ENCODE data around the gene ADK.
"Not testable (repeated sequence)": the region's sequence is repeated elsewhere in the genome, so short reads cannot be mapped to it uniquely, and the experiment has no call there.

ADK gene

GRCh38 chr10:74491014-74491413 lies 340.0 kb downstream of the ADK start:
- H3K4me1 Mint-ChIP-seq, result no peaks in the 10 kb centered on the region
- no peaks in the 10 kb centered on the region for H3K36me3 Mint-ChIP-seq
- no peak overlapping the region for H3K27ac Mint-ChIP-seq
- no peak overlapping the region for H3K4me3 Mint-ChIP-seq
- ATAC-seq (no peak), DNase-seq (ENCODE audit: low spot score in 2 of 2) (no peak)
- H3K9me3 Mint-ChIP-seq, result no peaks in the 10 kb centered on the region

GRCh38 chr10:74496276-74496675 lies 345.3 kb downstream of the ADK start:
- not testable (repeated sequence) for H3K27ac Mint-ChIP-seq; H3K9me3 Mint-ChIP-seq; H3K36me3 Mint-ChIP-seq; ATAC-seq; H3K4me1 Mint-ChIP-seq; H3K4me3 Mint-ChIP-seq; DNase-seq (ENCODE audit: low spot score in 2 of 2)

GRCh38 chr10:74498664-74499063 lies 347.6 kb downstream of the ADK start:
- DNase-seq (ENCODE audit: low spot score in 2 of 2); H3K9me3 Mint-ChIP-seq; H3K4me3 Mint-ChIP-seq; H3K36me3 Mint-ChIP-seq; H3K27ac Mint-ChIP-seq; ATAC-seq: not testable (repeated sequence)
- H3K4me1 Mint-ChIP-seq, result peaks cover 18% of the 10 kb centered on the region

GRCh38 chr10:74500026-74500704 lies 349.1 kb downstream of the ADK start:
- Mint-ChIP-seq H3K27ac (no peak overlapping the region), H3K4me1 (peaks cover 23% of the 10 kb centered on the region), H3K36me3 (peaks cover 1% of the 10 kb centered on the region), H3K4me3 (no peak overlapping the region), H3K9me3 (peaks cover 3% of the 10 kb centered on the region)
- ATAC-seq, result peak; percentile 91
- DNase-seq (ENCODE audit: low spot score in 2 of 2), result no peak

- ATAC-seq (no peak), DNase-seq (ENCODE audit: low spot score in 2 of 2) (no peak)
- H3K9me3 Mint-ChIP-seq, result peaks cover 7% of the 10 kb centered on the region
- no peak overlapping the region for H3K27ac Mint-ChIP-seq
- H3K4me1 Mint-ChIP-seq, result peaks cover 23% of the 10 kb centered on the region
- H3K4me3 Mint-ChIP-seq, result no peak overlapping the region
- peaks cover 7% of the 10 kb centered on the region for H3K36me3 Mint-ChIP-seq
These were observed 349.8 kb downstream of the ADK start for GRCh38 chr10:74500816-74501215.

- DNase-seq (ENCODE audit: low spot score in 2 of 2) (no peak), ATAC-seq (peak; percentile 60)
- Mint-ChIP-seq H3K9me3 (peaks cover 3% of the 10 kb centered on the region), H3K4me3 (no peak overlapping the region), H3K36me3 (peaks cover 21% of the 10 kb centered on the region), H3K27ac (no peak overlapping the region), H3K4me1 (peaks cover 23% of the 10 kb centered on the region)
These were observed 352.1 kb downstream of the ADK start for GRCh38 chr10:74502963-74503608.

- ATAC-seq, result no peak
- H3K4me3 Mint-ChIP-seq, result no peak overlapping the region
These were observed 356.9 kb downstream of the ADK start for GRCh38 chr10:74507951-74508350.

GRCh38 chr10:74510594-74510993 lies 359.6 kb downstream of the ADK start:
- H3K27ac Mint-ChIP-seq, result no peak overlapping the region

More at GRCh38 chr10:74507951-74508350, 356.9 kb downstream of the ADK start:
- peaks cover 15% of the 10 kb centered on the region for H3K9me3 Mint-ChIP-seq
- peaks cover 21% of the 10 kb centered on the region for H3K36me3 Mint-ChIP-seq
- peaks cover 11% of the 10 kb centered on the region for H3K4me1 Mint-ChIP-seq
- no peak overlapping the region for H3K27ac Mint-ChIP-seq
- no peak for DNase-seq (ENCODE audit: low spot score in 2 of 2)

GRCh38 chr10:74511051-74511450 lies 360.0 kb downstream of the ADK start:
- ATAC-seq, result no peak
- H3K9me3 Mint-ChIP-seq, result peaks cover 28% of the 10 kb centered on the region

More at GRCh38 chr10:74510594-74510993, 359.6 kb downstream of the ADK start:
- H3K4me1 Mint-ChIP-seq, result no peaks in the 10 kb centered on the region
- peaks cover 28% of the 10 kb centered on the region for H3K9me3 Mint-ChIP-seq
- ATAC-seq (no peak), DNase-seq (ENCODE audit: low spot score in 2 of 2) (no peak)
- H3K4me3 Mint-ChIP-seq, result no peak overlapping the region
- peaks cover 24% of the 10 kb centered on the region for H3K36me3 Mint-ChIP-seq

GRCh38 chr10:74514322-74514721 lies 363.3 kb downstream of the ADK start:
- Mint-ChIP-seq H3K4me1 (peaks cover 12% of the 10 kb centered on the region), H3K9me3 (peaks cover 28% of the 10 kb centered on the region), H3K4me3 (no peak overlapping the region), H3K27ac (no peak overlapping the region), H3K36me3 (peaks cover 8% of the 10 kb centered on the region)
- ATAC-seq (no peak), DNase-seq (ENCODE audit: low spot score in 2 of 2) (no peak)

More at GRCh38 chr10:74511051-74511450, 360.0 kb downstream of the ADK start:
- H3K36me3 Mint-ChIP-seq, result peaks cover 21% of the 10 kb centered on the region
- no peak for DNase-seq (ENCODE audit: low spot score in 2 of 2)
- no peak overlapping the region for H3K4me3 Mint-ChIP-seq
- no peak overlapping the region for H3K27ac Mint-ChIP-seq
- H3K4me1 Mint-ChIP-seq, result peaks cover 2% of the 10 kb centered on the region

- Mint-ChIP-seq H3K36me3 (peaks cover 8% of the 10 kb centered on the region), H3K27ac (no peak overlapping the region), H3K4me3 (no peak overlapping the region), H3K9me3 (peaks cover 16% of the 10 kb centered on the region), H3K4me1 (peaks cover 12% of the 10 kb centered on the region)
- DNase-seq (ENCODE audit: low spot score in 2 of 2) (no peak), ATAC-seq (no peak)
These were observed 367.0 kb downstream of the ADK start for GRCh38 chr10:74518061-74518460.

GRCh38 chr10:74521526-74521925 lies 370.5 kb downstream of the ADK start:
- no peak overlapping the region for H3K27ac Mint-ChIP-seq
- DNase-seq (ENCODE audit: low spot score in 2 of 2) (no peak), ATAC-seq (no peak)
- H3K9me3 Mint-ChIP-seq, result no peaks in the 10 kb centered on the region
- H3K4me3 Mint-ChIP-seq, result no peak overlapping the region
- peaks cover 5% of the 10 kb centered on the region for H3K4me1 Mint-ChIP-seq
- H3K36me3 Mint-ChIP-seq, result peaks cover 6% of the 10 kb centered on the region

GRCh38 chr10:74523199-74523598 lies 372.2 kb downstream of the ADK start:
- Mint-ChIP-seq H3K4me3 (no peak overlapping the region), H3K9me3 (no peaks in the 10 kb centered on the region), H3K27ac (no peak overlapping the region), H3K4me1 (no peaks in the 10 kb centered on the region), H3K36me3 (peaks cover 23% of the 10 kb centered on the region)
- DNase-seq (ENCODE audit: low spot score in 2 of 2) (no peak), ATAC-seq (no peak)

GRCh38 chr10:74525885-74526284 lies 374.9 kb downstream of the ADK start:
- no peaks in the 10 kb centered on the region for H3K9me3 Mint-ChIP-seq
- ATAC-seq, result no peak
- DNase-seq (ENCODE audit: low spot score in 2 of 2), result no peak
- H3K27ac Mint-ChIP-seq, result no peak overlapping the region
- peaks cover 24% of the 10 kb centered on the region for H3K36me3 Mint-ChIP-seq
- no peak overlapping the region for H3K4me3 Mint-ChIP-seq
- no peaks in the 10 kb centered on the region for H3K4me1 Mint-ChIP-seq

GRCh38 chr10:74527611-74528010 lies 376.6 kb downstream of the ADK start:
- not testable (repeated sequence) for H3K4me1 Mint-ChIP-seq; DNase-seq (ENCODE audit: low spot score in 2 of 2); H3K9me3 Mint-ChIP-seq; H3K27ac Mint-ChIP-seq; H3K4me3 Mint-ChIP-seq; ATAC-seq
- H3K36me3 Mint-ChIP-seq, result peaks cover 24% of the 10 kb centered on the region

GRCh38 chr10:74529205-74529604 lies 378.2 kb downstream of the ADK start:
- DNase-seq (ENCODE audit: low spot score in 2 of 2) (no peak), ATAC-seq (no peak)
- Mint-ChIP-seq H3K4me3 (no peak overlapping the region), H3K9me3 (no peaks in the 10 kb centered on the region), H3K36me3 (peaks cover 24% of the 10 kb centered on the region), H3K4me1 (no peaks in the 10 kb centered on the region), H3K27ac (no peak overlapping the region)

Data from stimulated activated effector memory CD8-positive, alpha-beta T cell treated with anti-CD3 and anti-CD28 coated beads, Interleukin-12 subunit alpha, Interleukin-12 subunit beta, amount 100 ng/mL, for 72 hours (primary cell).